Measurements from ENCODE around the gene SLC1A7.

The SLC1A7 gene

DNA sequence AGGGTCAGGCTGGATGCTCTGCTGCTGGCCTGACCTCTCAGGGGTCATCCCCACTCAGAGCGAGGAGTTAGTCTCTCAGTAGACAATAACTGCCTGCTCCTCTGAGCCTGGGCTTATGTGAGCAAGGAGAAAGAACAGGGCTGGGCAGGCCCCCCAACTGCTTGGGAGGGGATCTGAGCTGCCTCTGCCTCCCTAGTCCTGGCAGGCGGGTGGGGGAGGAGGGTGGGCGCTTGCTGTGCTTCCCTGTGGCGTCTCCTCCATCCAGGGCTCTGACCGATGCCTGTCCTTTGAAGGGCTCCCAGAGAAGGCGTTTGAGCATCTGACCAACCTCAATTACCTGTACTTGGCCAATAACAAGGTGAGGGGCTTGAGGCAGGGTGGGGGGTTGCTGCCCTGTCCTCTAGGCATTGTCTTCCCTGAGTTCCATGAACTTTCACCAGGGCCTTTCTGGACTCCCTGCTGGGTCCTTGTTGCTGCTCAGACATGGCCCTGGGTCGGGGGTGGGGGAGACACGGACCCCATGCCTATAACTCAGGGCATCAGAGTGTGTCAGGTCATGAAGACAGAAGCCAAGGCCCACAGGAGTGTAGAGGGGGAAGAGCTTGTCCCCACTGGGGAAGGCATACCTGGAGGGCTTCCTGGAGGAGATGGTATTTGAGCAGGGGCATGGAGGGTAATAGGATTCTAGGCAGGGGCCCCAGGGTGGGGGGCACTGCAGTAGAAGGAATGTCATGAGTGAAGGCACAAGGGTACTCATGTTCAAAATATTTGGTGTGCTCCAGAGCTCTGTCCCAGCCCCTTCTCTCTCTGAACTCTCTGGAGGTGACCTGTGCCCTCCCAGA lies 67.9 kb downstream of the SLC1A7 start:
- DNase-seq = no peak

GRCh38 chr1:53073868-53074311 lies 68.5 kb downstream of the SLC1A7 start:
- no peak for DNase-seq

DNA sequence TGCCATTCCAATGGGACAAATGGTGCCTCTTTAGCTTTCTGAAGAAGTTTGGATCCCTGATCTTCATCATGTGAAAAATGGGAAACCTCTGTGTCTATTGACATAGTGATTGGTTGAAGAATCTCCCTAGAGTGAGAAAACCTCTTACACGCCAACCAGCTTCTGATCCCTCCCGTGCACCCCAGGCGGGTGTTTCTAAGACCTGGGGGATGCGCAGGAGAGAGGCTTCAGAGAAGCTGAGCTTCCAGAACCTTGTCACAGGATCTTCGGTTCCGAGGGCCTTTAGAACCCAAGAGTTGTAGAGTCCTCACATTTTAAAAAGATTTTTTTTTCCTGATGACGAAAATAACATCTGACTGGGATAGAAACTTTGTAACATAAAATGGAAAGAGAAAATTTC lies 69.2 kb downstream of the SLC1A7 start:
- DNase-seq = no peak

- no peak for DNase-seq
Measured at GRCh38 chr1:53071915-53072314, 70.5 kb downstream of the SLC1A7 start.

- no peak for DNase-seq
Measured at GRCh38 chr1:53071167-53071865, 71.1 kb downstream of the SLC1A7 start.

- no peak for DNase-seq
Measured at GRCh38 chr1:53070621-53071020, 71.8 kb downstream of the SLC1A7 start.

- no peak for DNase-seq
Measured at GRCh38 chr1:53069663-53070327, 72.6 kb downstream of the SLC1A7 start.

DNA sequence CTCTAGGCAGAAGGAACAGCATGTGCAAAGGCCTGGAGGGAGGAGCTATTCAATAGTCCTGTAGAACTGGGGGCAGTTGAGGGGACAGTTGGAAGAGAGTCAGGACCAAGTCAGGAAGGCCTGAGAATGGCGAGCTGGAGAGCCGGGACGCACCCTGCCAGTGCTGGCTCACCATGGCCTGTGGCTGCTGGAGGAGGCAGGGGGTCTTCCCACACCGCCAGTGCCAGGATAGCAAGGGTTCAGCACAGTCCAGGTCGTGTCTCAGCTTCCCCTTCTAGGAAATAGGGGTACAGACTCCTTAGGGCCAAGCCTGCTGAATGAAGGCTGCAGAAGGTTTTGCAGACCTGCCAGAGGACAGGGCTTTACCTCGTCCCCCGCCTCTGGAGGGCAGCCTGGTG lies 73.2 kb downstream of the SLC1A7 start:
- DNase-seq = no peak

GRCh38 chr1:53068314-53069099 lies 73.9 kb downstream of the SLC1A7 start:
- no peak for DNase-seq

GRCh38 chr1:53067886-53068285 lies 74.6 kb downstream of the SLC1A7 start:
- DNase-seq = no peak

- no peak for DNase-seq
Measured at GRCh38 chr1:53066891-53067738, 75.3 kb downstream of the SLC1A7 start.

DNA sequence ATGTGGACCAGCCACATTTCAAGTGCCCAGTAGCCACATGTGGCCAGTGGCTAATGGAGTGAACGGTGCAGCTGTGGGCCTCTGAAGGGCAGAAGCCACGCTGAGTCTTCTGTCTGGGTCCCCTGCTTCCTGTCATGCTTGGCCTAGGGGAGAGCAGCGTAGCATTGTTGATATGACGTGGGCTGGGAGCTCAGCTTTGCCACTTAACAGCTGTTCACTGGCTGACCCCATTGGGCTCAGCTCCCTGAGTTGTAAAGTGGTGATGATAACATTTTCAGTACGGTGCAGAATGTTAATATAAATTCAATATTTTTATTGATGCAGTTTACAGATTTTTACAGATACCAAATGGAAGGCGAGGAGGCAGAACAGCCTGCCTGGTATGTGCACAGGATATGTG lies 76.0 kb downstream of the SLC1A7 start:
- DNase-seq = no peak

DNA sequence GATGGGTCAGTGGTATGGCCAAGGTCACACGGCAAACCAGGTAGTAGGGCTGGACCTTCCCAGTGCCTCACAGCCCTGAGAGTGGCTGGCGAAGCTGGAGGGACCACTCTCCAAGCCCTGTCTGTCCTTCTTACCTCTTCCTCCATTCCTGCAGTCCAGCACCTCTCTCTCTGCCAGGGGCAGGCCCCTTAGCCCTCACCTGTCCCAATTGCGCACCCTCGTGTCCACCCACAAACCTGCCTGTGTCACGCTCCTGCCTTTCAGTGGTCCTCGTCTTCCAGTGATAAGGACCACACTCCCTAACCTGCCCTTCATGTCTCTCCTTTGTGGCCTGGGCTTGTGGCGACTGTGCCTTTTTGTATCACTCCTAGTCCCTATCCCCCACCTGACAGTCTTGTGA lies 77.0 kb downstream of the SLC1A7 start:
- no peak for DNase-seq

DNA sequence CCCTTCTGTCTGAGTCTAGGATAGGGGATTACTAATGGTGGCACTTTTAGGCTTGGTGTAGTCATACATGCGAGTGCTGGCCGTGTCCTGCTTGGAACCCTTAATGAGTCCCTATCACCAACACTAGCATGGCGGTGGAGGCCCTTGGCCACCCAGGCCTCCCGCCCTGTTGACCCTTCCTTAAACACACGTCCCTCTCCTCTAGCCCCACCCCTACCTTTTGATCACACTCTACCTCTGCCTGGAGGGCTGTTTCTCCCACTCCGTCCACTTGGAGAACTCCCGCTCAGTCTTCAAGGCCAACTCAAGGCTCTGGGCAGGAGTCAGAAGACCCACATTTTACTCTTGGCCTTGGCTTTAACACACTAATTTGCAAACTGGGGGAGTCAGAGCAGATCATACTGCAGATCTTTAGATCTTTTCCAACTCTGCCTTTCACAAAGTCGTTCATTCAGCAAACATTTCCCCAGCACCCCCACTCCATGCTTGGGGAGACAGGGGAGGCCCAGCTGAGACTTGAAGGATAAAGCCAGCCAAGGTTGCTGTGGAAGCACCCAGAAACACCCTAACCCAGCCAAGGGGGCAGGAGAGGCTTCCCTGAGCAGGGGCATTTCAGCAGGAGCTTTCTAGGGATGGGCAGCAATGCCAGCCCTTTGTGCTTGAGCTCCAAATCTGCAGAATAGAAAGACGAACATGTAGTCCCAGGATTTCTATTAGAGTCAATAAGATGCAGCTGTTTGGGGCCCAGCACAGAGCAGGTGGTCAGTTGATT lies 78.5 kb downstream of the SLC1A7 start:
- DNase-seq = no peak

DNA sequence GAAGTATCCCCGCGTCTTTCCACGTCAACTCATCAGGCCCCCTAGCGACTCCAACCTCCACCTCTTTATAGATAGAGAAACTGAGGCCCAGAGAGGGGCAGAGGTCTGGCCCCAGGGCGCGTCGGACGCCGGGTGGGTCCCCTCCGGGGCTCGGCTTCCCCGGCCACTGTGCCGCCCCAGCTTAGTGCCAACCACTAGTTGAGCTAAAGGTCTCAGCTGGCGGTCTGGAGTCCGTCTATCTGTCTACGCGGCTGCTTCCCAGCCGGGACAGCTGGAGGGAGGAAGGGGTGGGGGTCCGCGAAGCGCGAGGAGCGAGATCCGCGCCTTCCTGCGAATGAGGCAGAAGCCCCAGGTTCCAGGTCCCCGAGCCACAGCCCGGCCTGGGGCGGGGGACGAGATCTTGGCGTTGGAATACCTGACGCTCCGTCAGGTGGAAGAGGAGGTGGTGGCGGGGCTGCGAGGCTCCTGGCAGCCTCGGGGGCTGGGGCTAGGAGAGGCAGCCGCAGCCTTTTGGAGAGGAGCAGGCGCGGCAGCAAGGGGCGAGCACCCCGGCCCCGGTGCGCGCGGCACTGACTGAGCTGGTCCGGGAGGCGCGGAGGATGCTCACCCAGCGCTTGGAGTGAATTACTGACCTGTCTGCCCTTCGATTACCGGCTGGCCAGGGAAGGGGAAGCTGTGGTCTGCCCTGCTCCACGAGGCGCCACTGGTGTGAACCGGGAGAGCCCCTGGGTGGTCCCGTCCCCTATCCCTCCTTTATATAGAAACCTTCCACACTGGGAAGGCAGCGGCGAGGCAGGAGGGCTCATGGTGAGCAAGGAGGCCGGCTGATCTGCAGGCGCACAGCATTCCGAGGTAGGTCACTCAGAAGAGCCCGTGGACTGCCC lies 79.5 kb downstream of the SLC1A7 start:
- no peak for DNase-seq

DNA sequence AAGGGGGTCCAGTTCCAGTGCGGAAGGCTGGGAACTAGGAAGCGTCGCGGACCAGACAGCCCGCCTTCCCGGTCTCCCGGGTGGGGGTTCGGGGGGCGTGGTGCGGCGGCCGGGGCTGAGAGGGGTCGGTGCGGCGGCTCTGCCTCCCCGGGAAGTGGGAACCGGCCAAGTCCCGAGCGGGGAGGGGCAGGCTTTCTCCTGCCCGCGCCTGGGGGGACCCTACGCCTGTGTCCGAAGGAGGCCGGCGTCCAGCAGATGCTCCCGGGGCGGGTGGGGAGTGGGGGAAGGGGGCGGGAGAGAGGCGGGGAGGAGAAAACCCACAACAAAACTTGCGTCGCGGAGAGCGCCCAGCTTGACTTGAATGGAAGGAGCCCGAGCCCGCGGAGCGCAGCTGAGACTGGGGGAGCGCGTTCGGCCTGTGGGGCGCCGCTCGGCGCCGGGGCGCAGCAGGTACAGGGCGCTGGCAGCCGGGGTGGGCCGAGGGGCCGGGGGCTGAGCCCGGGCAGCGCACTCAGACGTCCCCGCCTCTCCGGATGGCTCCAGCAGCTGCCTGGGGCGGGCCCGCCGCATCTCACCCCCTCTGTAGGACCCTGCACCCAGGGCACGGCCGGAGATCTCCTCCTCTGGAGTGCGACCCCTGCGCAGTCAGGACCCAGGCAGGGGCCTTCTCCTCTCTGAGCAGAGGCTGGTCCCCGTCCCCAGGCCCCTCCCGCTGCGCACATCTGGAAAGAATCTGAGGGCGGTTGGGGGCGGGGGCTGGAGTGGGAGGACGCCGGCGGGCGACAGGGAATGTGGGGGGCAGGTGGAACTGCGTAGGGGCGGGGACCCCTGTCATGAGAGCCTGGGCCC lies 80.4 kb downstream of the SLC1A7 start, which contains the start of gene PODN:
Gene PODN, plus strand, starts transcription at position 355 of the 849 bp plus-strand sequence. CDS start 7,643 bp downstream, outside the sequence.
- DNase-seq = peak; percentile 18

DNA sequence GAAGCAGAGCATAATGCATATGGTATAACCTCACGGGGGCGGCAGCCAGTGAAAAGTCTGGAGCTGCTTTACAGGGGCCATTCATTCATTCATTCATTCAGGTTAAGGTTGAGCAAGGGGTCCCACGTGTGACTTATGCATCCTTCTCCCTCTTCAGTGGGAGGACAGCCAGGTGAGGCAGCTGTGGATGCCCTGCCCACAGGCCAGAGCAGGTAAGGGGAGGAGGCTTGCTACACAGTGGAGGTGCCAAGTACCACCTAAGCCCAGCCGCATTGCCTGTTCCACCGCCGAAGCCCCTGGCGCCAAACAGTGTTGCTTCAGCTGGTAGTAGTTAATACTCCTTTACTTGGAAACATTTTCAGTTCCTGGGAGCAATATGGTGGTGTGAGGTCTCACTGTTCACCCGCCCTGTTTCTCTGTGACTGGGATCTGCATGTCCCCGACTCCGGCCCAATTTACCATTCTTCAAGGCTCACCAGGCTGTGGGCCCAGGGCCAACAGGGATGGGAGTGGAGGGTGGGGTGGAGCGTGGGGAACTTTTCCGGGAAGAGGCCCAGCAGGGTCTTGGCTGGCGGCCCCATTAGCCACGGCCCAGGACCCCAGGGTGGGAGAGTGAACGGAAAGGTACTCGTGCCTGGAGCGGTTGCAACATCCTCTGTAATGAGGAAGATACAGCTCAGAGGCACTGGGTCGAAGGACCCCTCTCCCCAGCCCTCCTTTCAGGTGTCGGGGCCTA lies 81.1 kb downstream of the SLC1A7 start:
- peak; percentile 21 for DNase-seq

- DNase-seq = peak; percentile 71
Measured at GRCh38 chr1:53060579-53060978, 81.9 kb downstream of the SLC1A7 start.

Measured in fibroblast of skin of right quadriceps (primary cell).